GM12878 (cell line): ENCODE data around the gene SH2D3A. TPM values are rescaled to one million over a fixed set of nuclear protein-coding genes. Genes with fewer than 3 reads are reported as not detected.

Source experiments
- ATAC-seq: fragments of 200-7000 bp; cut with Tn5 transposase; 3 replicates; pipeline ENCODE4 v1.9.1; 2020; ENCODE audit warnings: mild to moderate bottlenecking, moderate library complexity
- BruUV-seq: library from RNA; stranded (reverse); fragments of 400-500 nt; replicated peaks from 2 replicates; lab custom pipeline; 2021; lab: Mats Ljungman, UMichigan
- CTCF ChIA-PET: fragments of 300-600 bp; sonication (Branson Sonifier 250); formaldehyde crosslinking; extraction: SDS; loops from one replicate; lab custom pipeline; 2021; ENCODE audit warnings: inconsistent platforms; lab: Yijun Ruan, JAX
- POLR2A ChIA-PET: fragments of 350-600 bp; formaldehyde crosslinking; extraction: SDS; loops from one replicate; lab custom pipeline; 2021; ENCODE audit warnings: inconsistent platforms; lab: Charles Lee
- RAD21 ChIA-PET: fragments of 300-600 bp; sonication (Branson Sonifier 250); formaldehyde crosslinking; loops from one replicate; lab custom pipeline; 2023; ENCODE audit warnings: antibody characterized with exemption; ENCODE audit not compliant: unreplicated experiment; lab: Charles Lee
- SMC1A ChIA-PET: fragments of 300-600 bp; sonication (Branson Sonifier 250); formaldehyde crosslinking; loops from one replicate; lab custom pipeline; 2023; ENCODE audit not compliant: unreplicated experiment, uncharacterized antibody; lab: Charles Lee
- DNase-seq: peaks from one replicate; pipeline ENCODE4 v3.0.0-alpha.2; 2011; ENCODE audit warnings: low read depth, low spot score
- FAIRE-seq: peaks from 3 replicates; lab custom pipeline; 2011; peaks lifted over from hg19 to GRCh38; lab: Jason Lieb, UNC
- H2AFZ ChIP-seq: 2 replicates; pipeline ENCODE4 v1.6.0; 2011; ENCODE audit warnings: low read depth, low read length, control low read depth; ENCODE audit not compliant: control insufficient read depth
- H3K27ac ChIP-seq: 2 replicates; pipeline ENCODE4 v1.5.1; 2011; ENCODE audit warnings: control low read depth; ENCODE audit not compliant: control insufficient read depth, insufficient read depth
- H3K27me3 ChIP-seq, 2 experiments: replicated peaks in 1 of 2; 2 replicates each; pipeline versions ENCODE4 v1.6.0 to v1.6.1; 2011; ENCODE audit warnings: low read length in 1 of 2; ENCODE audit not compliant: control insufficient read depth in 2 of 2, insufficient read depth in 2 of 2
- H3K36me3 ChIP-seq, 2 experiments: 2 replicates each; pipeline ENCODE4 v1.5.1; 2011; ENCODE audit warnings: low read length in 1 of 2; ENCODE audit not compliant: control insufficient read depth in 2 of 2, insufficient read depth in 2 of 2
- H3K4me1 ChIP-seq: 2 replicates; pipeline ENCODE4 v1.6.1; 2011; ENCODE audit warnings: mild to moderate bottlenecking, low read length, moderate library complexity, mixed read lengths; ENCODE audit not compliant: control insufficient read depth, insufficient read depth
- H3K4me2 ChIP-seq: 2 replicates; pipeline ENCODE4 v1.6.0; 2011; ENCODE audit warnings: control low read depth; ENCODE audit not compliant: control insufficient read depth, insufficient read depth
- H3K4me3 ChIP-seq: fragments of 200-600 bp; sonication (generic); 2 replicates; pipeline ENCODE4 v1.5.1; 2016
- H3K79me2 ChIP-seq: 2 replicates; pipeline ENCODE4 v1.6.0; 2011; ENCODE audit warnings: low read length; ENCODE audit not compliant: control insufficient read depth, insufficient read depth
- H3K9ac ChIP-seq: 2 replicates; pipeline ENCODE4 v1.8.0; 2011; ENCODE audit warnings: low read length, control low read depth, mixed read lengths; ENCODE audit not compliant: control insufficient read depth, insufficient read depth
- H3K9me3 ChIP-seq: replicated peaks from 3 replicates; pipeline ENCODE4 v1.5.1; 2011; ENCODE audit warnings: mild to moderate bottlenecking, low read length; ENCODE audit not compliant: control insufficient read depth, insufficient read depth
- H4K20me1 ChIP-seq: 2 replicates; pipeline ENCODE4 v1.6.0; 2011; ENCODE audit not compliant: control insufficient read depth, insufficient read depth
- ATF7 ChIP-seq: fragments of 450-650 bp; IDR thresholded peaks from 2 replicates; pipeline ENCODE4 v1.6.1; 2016; ENCODE audit warnings: low read depth, mild to moderate bottlenecking
- EGR1 ChIP-seq, 2 experiments: IDR thresholded peaks; 1 replicate in 1 of 2; 2 replicates in 1 of 2; pipeline ENCODE4 v1.6.1; 2011 to 2012; ENCODE audit warnings: low read depth in 2 of 2, low read length in 2 of 2, borderline replicate concordance in 1 of 2, mild to moderate bottlenecking in 1 of 2, moderate library complexity in 1 of 2
- FOXK2 ChIP-seq: fragments of 450-650 bp; IDR thresholded peaks from 2 replicates; pipeline ENCODE4 v1.6.1; 2017; ENCODE audit warnings: mild to moderate bottlenecking, moderate library complexity
- IRF4 ChIP-seq: IDR thresholded peaks from 2 replicates; pipeline ENCODE4 v1.6.1; 2011; ENCODE audit warnings: low read depth, low read length
- POLR2AphosphoS2 ChIP-seq: IDR thresholded peaks from 2 replicates; pipeline ENCODE4 v1.6.1; 2011; ENCODE audit warnings: low read depth, mild to moderate bottlenecking, low read length, improper control_type of control experiment, moderate library complexity
- SMAD1 ChIP-seq: fragments of 450-650 bp; IDR thresholded peaks from 2 replicates; pipeline ENCODE4 v1.6.1; 2018; ENCODE audit warnings: mild to moderate bottlenecking, low read depth; ENCODE audit not compliant: partially characterized antibody
- STAT1 ChIP-seq: fragments of 450-650 bp; conservative IDR thresholded peaks from 2 replicates; pipeline ENCODE4 v1.6.1; 2014; ENCODE audit warnings: antibody characterized with exemption, mild to moderate bottlenecking
- TAF1 ChIP-seq: IDR thresholded peaks from 2 replicates; pipeline ENCODE4 v1.6.1; 2011; ENCODE audit warnings: mild to moderate bottlenecking, low read depth, low read length, borderline replicate concordance
- TBL1XR1 ChIP-seq: IDR thresholded peaks from 2 replicates; pipeline ENCODE4 v1.6.1; 2012; ENCODE audit warnings: low read depth, low read length, improper control_type of control experiment
- TCF3 ChIP-seq: IDR thresholded peaks from 2 replicates; pipeline ENCODE4 v1.6.1; 2012; ENCODE audit warnings: low read depth, mild to moderate bottlenecking, low read length, borderline replicate concordance; ENCODE audit not compliant: insufficient read depth
- ZZZ3 ChIP-seq: IDR thresholded peaks from 2 replicates; pipeline ENCODE4 v1.6.1; 2011; ENCODE audit warnings: low read depth; ENCODE audit not compliant: control insufficient read depth, insufficient read length
- WGBS: methylation state at CpG from one replicate; pipeline ENCODE4 v1.1.6; 2016; ENCODE audit warnings: low lambda C conversion rate; ENCODE audit not compliant: insufficient replicate concordance, insufficient coverage; ENCODE audit errors: missing lambda C conversion rate; 5-methylcytosine and 5-hydroxymethylcytosine counted together
- in situ Hi-C: fragments of 300-500 bp; cut with MboI; formaldehyde crosslinking; loops from 9 replicates; pipeline ENCODE4 v1.14.3; 2018; ENCODE audit warnings: mixed read lengths
- intact Hi-C: fragments of 100-400 bp; cut with micrococcal nuclease; formaldehyde crosslinking; loops from one replicate; pipeline ENCODE4 v1.14.2; 2022; ENCODE audit not compliant: unreplicated experiment
- polyA plus RNA-seq, 11 experiments: library from polyadenylated mRNA; depleted of rRNA in 4 of 11; unstranded in 6 of 11; stranded (reverse) in 5 of 11; fragments of >200 nt; fragmentation: Nextera tagmentation in 4 of 11; fragmentation: Illumina TruSeq in 1 of 11; extraction: Ambion mirVana in 4 of 11; extraction: Trizol in 1 of 11; gene quantifications; 1 replicate in 1 of 11; 2 replicates in 10 of 11; pipeline versions ENCODE4 v1.2.1 to v1.2.3, GENCODE V29; 2011 to 2016; ENCODE audit warnings: inconsistent platforms in 2 of 11, missing spikeins in 2 of 11, low read depth in 1 of 11
- total RNA-seq, 4 experiments: library from RNA; depleted of rRNA in 3 of 4; stranded (reverse); fragments of >200 nt in 3 of 4; fragmentation: Illumina TruSeq in 1 of 4; extraction: Trizol in 1 of 4; gene quantifications; 2 replicates each; pipeline versions ENCODE4 v1.2.1 to v1.2.3, GENCODE V29; 2013 to 2021
- TF ChIP-seq, protein P1 (sequence below): fragments of 150-350 bp; IDR thresholded peaks from 2 replicates; pipeline ENCODE4 v1.6.1; 2014; ENCODE audit warnings: mild to moderate bottlenecking, low read depth, low read length
- TF ChIP-seq, protein P2 (sequence below): fragments of 450-650 bp; IDR thresholded peaks from 2 replicates; pipeline ENCODE4 v1.6.1; 2017; ENCODE audit warnings: borderline replicate concordance

SH2D3A gene
- total and polyA plus RNA-seq, 10 of the 15 experiments (the other 5 are each of a cell fraction or from before 2014, with no cell fraction given), result 0.77 to 24.4 (median 9.5) TPM

DNA sequence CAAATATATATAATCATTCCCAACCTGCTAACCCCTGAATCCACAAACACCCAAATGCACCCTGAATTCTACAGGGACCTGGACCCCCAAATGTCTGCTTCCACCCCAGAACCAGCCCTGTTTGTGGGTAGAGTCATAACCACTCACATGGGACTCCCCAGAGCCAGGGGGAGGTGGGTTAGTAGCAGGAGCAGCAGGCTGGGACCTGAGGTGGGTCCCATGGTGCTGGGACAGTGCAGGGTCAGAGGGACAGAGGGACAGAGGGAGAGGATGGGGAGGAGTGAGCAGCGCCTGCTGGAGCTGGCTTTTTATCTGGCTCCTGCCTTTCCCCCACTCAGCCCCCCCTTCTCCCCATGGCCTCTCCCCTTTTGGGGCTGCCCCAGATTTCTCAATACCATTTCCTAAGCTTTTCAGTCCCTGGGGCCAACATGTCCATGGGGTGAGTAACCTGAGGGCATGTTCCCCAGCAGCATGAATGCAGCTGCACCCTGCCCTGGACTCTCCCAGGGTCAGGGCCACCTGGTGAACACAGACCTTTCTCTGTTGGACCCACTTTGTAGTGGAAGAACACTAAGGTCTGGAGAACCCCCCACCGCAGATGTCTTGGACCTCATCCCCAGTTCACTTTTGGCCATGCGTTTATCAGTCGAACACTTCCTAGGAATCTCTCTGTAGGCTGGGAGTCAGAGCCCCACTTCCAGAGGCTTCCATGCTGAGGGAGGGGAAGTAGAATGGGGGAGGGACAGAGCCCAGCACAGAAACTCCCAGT is 46.7 kb downstream of the SH2D3A start, which contains the start of gene C3:
TSS of gene C3 (minus strand) at position 282 of the 769 bp plus-strand sequence. CDS start at position 221, 61 bp downstream.
- SMC1A ChIA-PET, result interaction anchor here (1.0 to 2.3 kb wide), 4 partner anchors 15 to 45 kb away, joined by 3 to 7 read pairs (median 6); no protein-coding TSS in a partner anchor
- in situ Hi-C loops (no loop called here), intact Hi-C loops (no loop called here)
- FAIRE-seq (no peak), ATAC-seq (no peak), DNase-seq (no peak)
- POLR2A ChIA-PET, result interaction anchor here (0.5 to 1.3 kb wide), 7 partner anchors 9 to 689 kb away, joined by 3 to 4 read pairs (median 3); partner anchors contain the start of gene GPR108
- Histone ChIP-seq H3K4me2 (peak within 1 kb of the TSS; percentile 52), H3K27ac (peak within 1 kb of the TSS; percentile 60), H2AFZ (no peak within 1 kb of the TSS), H3K79me2 (no peaks in the 10 kb centered on the region), H3K27me3 (no peaks in the 10 kb centered on the region), H3K36me3 (no peaks in the 10 kb centered on the region), H4K20me1 (no peaks in the 10 kb centered on the region), H3K9ac (no peak within 1 kb of the TSS), H3K4me1 (peaks cover 32% of the 10 kb centered on the region), H3K4me3 (0 out of 2 replicates have a peak within 1 kb of the TSS, but pooled peaks have one; percentile 4), H3K9me3 (no peaks in the 10 kb centered on the region)
- CTCF ChIA-PET, result interaction anchor here (0.6 to 2.3 kb wide), 3 partner anchors 12 to 695 kb away, joined by 3 to 18 read pairs (median 3); partner anchors contain the start of gene GPR108
- WGBS, result 75% methylated on average over 4 of the region's 4 CpGs
- RAD21 ChIA-PET, result interaction anchor here (2.3 kb wide), 1 partner anchor 17 kb away, joined by 11 read pairs; the partner anchor contains the start of gene GPR108
- no TSS peak for BruUV-seq
- TF ChIP-seq FOXK2 (peak; percentile 25; the same call in 1 of the 2 replicates), ZZZ3 (no peak), TAF1 (no peak)
- TF ChIP-seq, all 136 proteins: peak for 1

DNA sequence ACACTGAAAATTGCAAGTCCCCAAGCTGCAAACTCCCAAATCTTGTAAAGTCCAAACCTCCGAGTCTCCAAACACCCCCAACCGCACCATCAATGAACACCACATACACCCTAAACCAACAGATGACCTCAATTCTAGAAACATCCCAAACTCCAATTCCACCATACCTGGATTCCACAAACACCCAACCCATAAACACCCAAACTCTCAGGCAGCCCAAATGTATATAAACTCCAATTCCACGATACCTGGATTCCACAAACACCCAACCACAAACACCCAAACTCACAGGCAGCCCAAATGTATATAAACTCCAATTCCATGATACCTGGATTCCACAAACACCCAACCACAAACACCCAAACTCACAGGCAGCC is 47.3 kb downstream of the SH2D3A start:
- no peak overlapping the region for H3K4me2 ChIP-seq
- ChIA-PET POLR2A (interaction anchor here (0.5 to 1.3 kb wide), 2 partner anchors 9 to 25 kb away, joined by 3 read pairs; no protein-coding TSS in a partner anchor), RAD21 (no interaction called here), CTCF (no interaction called here), SMC1A (no interaction called here)
- FAIRE-seq (no peak), DNase-seq (no peak), ATAC-seq (no peak)
- H4K20me1 ChIP-seq, result no peaks in the 10 kb centered on the region
- WGBS, result 77% methylated on average over 3 of the region's 3 CpGs
- H3K4me1 ChIP-seq, result peaks cover 32% of the 10 kb centered on the region
- no peaks in the 10 kb centered on the region for H3K9me3 ChIP-seq
- H3K79me2 ChIP-seq, result no peaks in the 10 kb centered on the region
- H3K27me3 ChIP-seq, result no peaks in the 10 kb centered on the region
- H3K9ac ChIP-seq, result no peak overlapping the region
- H3K36me3 ChIP-seq, result no peaks in the 10 kb centered on the region
- intact Hi-C loops, result no loop called here
- no TSS peak for BruUV-seq
- no peak overlapping the region for H2AFZ ChIP-seq
- no peak for TF ChIP-seq STAT1
- TF ChIP-seq ATF7, result no peak
- no peak for TF ChIP-seq SMAD1
- TF ChIP-seq, protein P1, sequence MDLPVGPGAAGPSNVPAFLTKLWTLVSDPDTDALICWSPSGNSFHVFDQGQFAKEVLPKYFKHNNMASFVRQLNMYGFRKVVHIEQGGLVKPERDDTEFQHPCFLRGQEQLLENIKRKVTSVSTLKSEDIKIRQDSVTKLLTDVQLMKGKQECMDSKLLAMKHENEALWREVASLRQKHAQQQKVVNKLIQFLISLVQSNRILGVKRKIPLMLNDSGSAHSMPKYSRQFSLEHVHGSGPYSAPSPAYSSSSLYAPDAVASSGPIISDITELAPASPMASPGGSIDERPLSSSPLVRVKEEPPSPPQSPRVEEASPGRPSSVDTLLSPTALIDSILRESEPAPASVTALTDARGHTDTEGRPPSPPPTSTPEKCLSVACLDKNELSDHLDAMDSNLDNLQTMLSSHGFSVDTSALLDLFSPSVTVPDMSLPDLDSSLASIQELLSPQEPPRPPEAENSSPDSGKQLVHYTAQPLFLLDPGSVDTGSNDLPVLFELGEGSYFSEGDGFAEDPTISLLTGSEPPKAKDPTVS, result no peak
- TF ChIP-seq TCF3, result no peak
- no peak for TF ChIP-seq IRF4
- no peak for TF ChIP-seq EGR1 (IDR thresholded peaks at IDR 0.05; ENCODE audit: borderline replicate concordance in 1 of 2, low read depth in 2 of 2, low read length in 2 of 2)
- TF ChIP-seq, protein P2, sequence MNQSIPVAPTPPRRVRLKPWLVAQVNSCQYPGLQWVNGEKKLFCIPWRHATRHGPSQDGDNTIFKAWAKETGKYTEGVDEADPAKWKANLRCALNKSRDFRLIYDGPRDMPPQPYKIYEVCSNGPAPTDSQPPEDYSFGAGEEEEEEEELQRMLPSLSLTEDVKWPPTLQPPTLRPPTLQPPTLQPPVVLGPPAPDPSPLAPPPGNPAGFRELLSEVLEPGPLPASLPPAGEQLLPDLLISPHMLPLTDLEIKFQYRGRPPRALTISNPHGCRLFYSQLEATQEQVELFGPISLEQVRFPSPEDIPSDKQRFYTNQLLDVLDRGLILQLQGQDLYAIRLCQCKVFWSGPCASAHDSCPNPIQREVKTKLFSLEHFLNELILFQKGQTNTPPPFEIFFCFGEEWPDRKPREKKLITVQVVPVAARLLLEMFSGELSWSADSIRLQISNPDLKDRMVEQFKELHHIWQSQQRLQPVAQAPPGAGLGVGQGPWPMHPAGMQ, result no peak
- TF ChIP-seq POLR2AphosphoS2, result no peak
- TF ChIP-seq TBL1XR1, result no peak
- TF ChIP-seq, all 136 proteins: peak for 0
- Histone ChIP-seq H3K4me3 (no peak overlapping the region), H3K27ac (no peak overlapping the region)
- in situ Hi-C loops, result no loop called here
